ENCODE measurements around the gene TRIM60. TPM values are rescaled to one million over a fixed set of nuclear protein-coding genes. Genes with fewer than 3 reads are reported as not detected.
"Not testable (repeated sequence)": the region's sequence is repeated elsewhere in the genome, so short reads cannot be mapped to it uniquely, and the experiment has no call there.

Gene TRIM60
- not detected in 2 replicates for polyA plus RNA-seq (2011; rRNA removed)
- polyA plus RNA-seq (2012; cell fraction: cytosol; rRNA removed): not detected in 2 replicates
- polyA plus RNA-seq (2012; cell fraction: nucleus; rRNA removed): not detected in 2 replicates
- polyA plus RNA-seq (2017; fragmentation: RNase III; extraction: RNeasy Plus Mini Kit Qiagen cat#74134 plus additional on column Dnase treatment): not detected in 3 replicates
- polyA minus RNA-seq (2011; rRNA and poly(A)+ RNA removed): not detected in 2 replicates

GRCh38 chr4:165031436-165032211 is at the start of gene TRIM60:
TRIM60 (plus strand) TSS chr4:165031999; CDS start chr4:165040073, 8,074 bp downstream.
- FAIRE-seq (no peak), ATAC-seq (no peak)
- CTCF ChIA-PET: interaction anchor here (1.1 kb wide), 1 partner anchor 16 kb away, joined by 3 read pairs; no protein-coding TSS in a partner anchor

DNA sequence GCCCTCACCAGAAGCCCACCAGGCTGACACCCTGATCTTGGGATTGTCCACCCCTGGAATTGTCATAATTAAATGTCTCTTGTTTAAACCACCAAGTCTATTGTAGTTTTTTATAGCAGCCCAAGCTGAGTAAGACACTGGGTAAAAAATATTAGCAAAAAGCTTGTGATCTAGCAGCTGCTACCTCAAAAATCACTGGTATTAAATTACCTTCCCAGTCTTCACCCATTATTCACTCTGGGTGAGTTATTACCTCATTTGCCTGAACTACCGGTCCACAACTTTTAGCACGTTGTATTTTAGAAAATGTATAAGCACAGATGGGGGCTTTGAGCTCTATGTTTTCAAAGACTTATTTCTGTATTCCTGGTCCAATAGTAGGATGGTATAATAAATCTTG is 42.3 kb upstream of the TRIM60 start:
- Histone ChIP-seq H3K4me2 (no peak overlapping the region), H3K9me3 (no peaks in the 10 kb centered on the region), H3K4me3 (no peak overlapping the region), H3K4me1 (no peaks in the 10 kb centered on the region), H3K27ac (no peak overlapping the region)
- DNase-seq (ENCODE audit: low read depth in 1 of 2, low spot score in 1 of 2) (no peak), ATAC-seq (no peak), FAIRE-seq (no peak)
- TF ChIP-seq EHMT2 (IDR thresholded peaks at IDR 0.05; ENCODE audit: low read depth) (no peak), JUNB (IDR thresholded peaks at IDR 0.05) (no peak), REST (IDR thresholded peaks at IDR 0.05) (no peak), FOSL2 (IDR thresholded peaks at IDR 0.05) (no peak), FOSL2 (CRISPR knock-in tag; IDR thresholded peaks at IDR 0.05) (no peak), RCOR1 (IDR thresholded peaks at IDR 0.05; ENCODE audit: low read depth, low read length) (no peak), BHLHE40 (IDR thresholded peaks at IDR 0.05; ENCODE audit: low read depth, low read length) (no peak), RNF2 (IDR thresholded peaks at IDR 0.05; ENCODE audit: borderline replicate concordance, low read depth) (no peak)
- ChIA-PET CTCF (no interaction called here), POLR2A (no interaction called here)
- WGBS (ENCODE audit: missing lambda C conversion rate): 66% methylated on average over 2 of the region's 2 CpGs

More at GRCh38 chr4:165031436-165032211, at the start of gene TRIM60:
- no peak within 1 kb of the TSS for H3K27ac ChIP-seq
- POLR2A ChIA-PET: no interaction called here
- DNase-seq (ENCODE audit: low read depth in 1 of 2, low spot score in 1 of 2): no peak
- WGBS (ENCODE audit: missing lambda C conversion rate): 83% methylated on average over 37 of the region's 41 CpGs
- no peak for TF ChIP-seq MAZ (IDR thresholded peaks at IDR 0.05; ENCODE audit: borderline replicate concordance, low read depth, low read length)
- TF ChIP-seq FOSL2 (IDR thresholded peaks at IDR 0.05): no peak
- no peak for TF ChIP-seq FOSL2 (CRISPR knock-in tag; IDR thresholded peaks at IDR 0.05)
- no peak for TF ChIP-seq CHD4 (IDR thresholded peaks at IDR 0.05; ENCODE audit: borderline replicate concordance)
- TF ChIP-seq, protein P1, sequence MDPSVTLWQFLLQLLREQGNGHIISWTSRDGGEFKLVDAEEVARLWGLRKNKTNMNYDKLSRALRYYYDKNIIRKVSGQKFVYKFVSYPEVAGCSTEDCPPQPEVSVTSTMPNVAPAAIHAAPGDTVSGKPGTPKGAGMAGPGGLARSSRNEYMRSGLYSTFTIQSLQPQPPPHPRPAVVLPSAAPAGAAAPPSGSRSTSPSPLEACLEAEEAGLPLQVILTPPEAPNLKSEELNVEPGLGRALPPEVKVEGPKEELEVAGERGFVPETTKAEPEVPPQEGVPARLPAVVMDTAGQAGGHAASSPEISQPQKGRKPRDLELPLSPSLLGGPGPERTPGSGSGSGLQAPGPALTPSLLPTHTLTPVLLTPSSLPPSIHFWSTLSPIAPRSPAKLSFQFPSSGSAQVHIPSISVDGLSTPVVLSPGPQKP (IDR thresholded peaks at IDR 0.05; ENCODE audit: low read depth, low read length): no peak
- TF ChIP-seq SMC3 (IDR thresholded peaks at IDR 0.05): no peak
- TF ChIP-seq USF2 (IDR thresholded peaks at IDR 0.05): no peak
- no peak for TF ChIP-seq MYC (IDR thresholded peaks at IDR 0.05; ENCODE audit: borderline replicate concordance, low read length)
- TF ChIP-seq ZSCAN20 (CRISPR knock-in tag; IDR thresholded peaks at IDR 0.05): no peak
- no peak for TF ChIP-seq BCL3 (IDR thresholded peaks at IDR 0.05)
- TF ChIP-seq POLR2A (IDR thresholded peaks at IDR 0.05; ENCODE audit: low read length): no peak
- TF ChIP-seq, protein P2, sequence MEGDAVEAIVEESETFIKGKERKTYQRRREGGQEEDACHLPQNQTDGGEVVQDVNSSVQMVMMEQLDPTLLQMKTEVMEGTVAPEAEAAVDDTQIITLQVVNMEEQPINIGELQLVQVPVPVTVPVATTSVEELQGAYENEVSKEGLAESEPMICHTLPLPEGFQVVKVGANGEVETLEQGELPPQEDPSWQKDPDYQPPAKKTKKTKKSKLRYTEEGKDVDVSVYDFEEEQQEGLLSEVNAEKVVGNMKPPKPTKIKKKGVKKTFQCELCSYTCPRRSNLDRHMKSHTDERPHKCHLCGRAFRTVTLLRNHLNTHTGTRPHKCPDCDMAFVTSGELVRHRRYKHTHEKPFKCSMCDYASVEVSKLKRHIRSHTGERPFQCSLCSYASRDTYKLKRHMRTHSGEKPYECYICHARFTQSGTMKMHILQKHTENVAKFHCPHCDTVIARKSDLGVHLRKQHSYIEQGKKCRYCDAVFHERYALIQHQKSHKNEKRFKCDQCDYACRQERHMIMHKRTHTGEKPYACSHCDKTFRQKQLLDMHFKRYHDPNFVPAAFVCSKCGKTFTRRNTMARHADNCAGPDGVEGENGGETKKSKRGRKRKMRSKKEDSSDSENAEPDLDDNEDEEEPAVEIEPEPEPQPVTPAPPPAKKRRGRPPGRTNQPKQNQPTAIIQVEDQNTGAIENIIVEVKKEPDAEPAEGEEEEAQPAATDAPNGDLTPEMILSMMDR (IDR thresholded peaks at IDR 0.05): no peak
- TF ChIP-seq CBX2 (IDR thresholded peaks at IDR 0.05; ENCODE audit: borderline replicate concordance, low read depth): no peak
- H3K4me3 ChIP-seq: no peak within 1 kb of the TSS
- no peak within 1 kb of the TSS for H3K4me2 ChIP-seq
- H3K9me3 ChIP-seq: no peaks in the 10 kb centered on the region
- no peaks in the 10 kb centered on the region for H3K4me1 ChIP-seq

DNA sequence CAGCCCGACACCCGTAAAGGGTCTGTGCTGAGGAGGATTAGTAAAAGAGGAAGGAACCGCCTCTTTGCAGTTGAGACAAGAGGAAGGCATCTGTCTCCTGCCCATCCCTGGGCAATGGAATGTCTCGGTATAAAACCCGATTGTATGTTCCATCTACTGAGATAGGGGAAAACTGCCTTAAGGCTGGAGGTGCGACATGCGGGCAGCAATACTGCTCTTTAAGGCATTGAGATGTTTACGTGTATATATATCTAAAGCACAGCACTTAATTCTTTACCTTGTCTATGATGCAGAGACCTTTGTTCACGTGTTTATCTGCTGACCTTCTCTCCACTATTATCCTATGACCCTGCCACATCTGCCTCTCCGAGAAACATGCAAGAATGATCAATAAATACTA is 41.0 kb upstream of the TRIM60 start:
- POLR2A ChIA-PET; FAIRE-seq; ATAC-seq; H3K4me2 ChIP-seq; H3K27ac ChIP-seq; H3K9me3 ChIP-seq; CTCF ChIA-PET; H3K4me3 ChIP-seq; H3K4me1 ChIP-seq; DNase-seq (ENCODE audit: low read depth in 1 of 2, low spot score in 1 of 2): not testable (repeated sequence)
- WGBS (ENCODE audit: missing lambda C conversion rate): 64% methylated on average over 10 of the region's 10 CpGs

DNA sequence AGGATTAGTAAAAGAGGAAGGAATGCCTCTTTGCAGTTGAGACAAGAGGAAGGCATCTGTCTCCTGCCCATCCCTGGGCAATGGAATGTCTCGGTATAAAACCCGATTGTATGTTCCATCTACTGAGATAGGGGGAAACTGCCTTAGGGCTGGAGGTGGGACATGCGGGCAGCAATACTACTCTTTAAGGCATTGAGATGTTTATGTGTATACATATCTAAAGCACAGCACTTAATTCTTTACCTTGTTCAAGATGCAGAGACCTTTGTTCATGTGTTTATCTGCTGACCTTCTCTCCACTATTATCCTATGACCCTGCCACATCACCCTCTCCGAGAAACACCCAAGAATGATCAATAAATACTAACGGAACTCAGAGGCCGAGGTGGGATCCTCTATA is 35.7 kb upstream of the TRIM60 start:
- POLR2A ChIA-PET; H3K27ac ChIP-seq; DNase-seq (ENCODE audit: low read depth in 1 of 2, low spot score in 1 of 2); H3K4me3 ChIP-seq; FAIRE-seq; ATAC-seq; H3K4me2 ChIP-seq; H3K4me1 ChIP-seq; H3K9me3 ChIP-seq: not testable (repeated sequence)
- WGBS (ENCODE audit: missing lambda C conversion rate): 39% methylated on average over 6 of the region's 6 CpGs
- CTCF ChIA-PET: interaction anchor here (1.3 kb wide), 1 partner anchor 232 kb away, joined by 3 read pairs; no protein-coding TSS in a partner anchor

Measured in A549 (cell line).